Peyer's patch (tissue), 4 donors: ENCODE data around the gene MBTPS1. TPM values are rescaled to one million over a fixed set of nuclear protein-coding genes. Genes with fewer than 3 reads are reported as not detected.

Experiments used
- DNase-seq, 3 donors: peaks; one replicate each; pipeline ENCODE4 v3.0.0-alpha.2; 2017 to 2019
- H3K27ac ChIP-seq, 4 donors: fragments of 200-600 bp; sonication (generic); one replicate each; pipeline ENCODE4 v1.5.1; 2016 to 2019
- H3K27me3 ChIP-seq, 2 donors: fragments of 200-600 bp; sonication (generic); one replicate each; pipeline ENCODE4 v1.5.1; 2019
- H3K36me3 ChIP-seq, 3 donors: fragments of 200-600 bp; sonication (generic); one replicate each; pipeline ENCODE4 v1.5.1; 2016 to 2019
- H3K4me1 ChIP-seq, 4 donors: fragments of 200-600 bp; sonication (generic); one replicate each; pipeline ENCODE4 v1.5.1; 2016 to 2019
- H3K4me3 ChIP-seq, 4 donors: fragments of 200-600 bp; sonication (generic); 1 replicate in 3 of 4; 2 replicates in 1 of 4; pipeline ENCODE4 v1.5.1; 2016 to 2019; ENCODE audit warnings: mild to moderate bottlenecking in 1 of 4
- H3K9me3 ChIP-seq, 4 donors: fragments of 200-600 bp; sonication (generic); one replicate each; pipeline ENCODE4 v1.5.1; 2016 to 2019; ENCODE audit warnings: mild to moderate bottlenecking in 1 of 4
- POLR2A ChIP-seq, 2 donors: fragments of 450-650 bp; IDR thresholded peaks; one replicate each; pipeline ENCODE4 v1.5.1; 2017; ENCODE audit warnings: antibody characterized with exemption in 2 of 2, mild to moderate bottlenecking in 2 of 2, moderate library complexity in 2 of 2
- total RNA-seq, 4 donors: library from RNA; depleted of rRNA; stranded (reverse); fragments of >200 nt; gene quantifications; one replicate each; pipeline ENCODE4 v1.1.0, GENCODE V29; 2016
- TF ChIP-seq, protein P1 (sequence below), 6 experiments: fragments of 450-650 bp in 4 of 6; fragments of 200-600 bp in 2 of 6; sonication (generic) in 1 of 6; IDR thresholded peaks; one replicate each; pipeline ENCODE4 v1.5.1; 2017 to 2019; ENCODE audit warnings: antibody characterized with exemption in 6 of 6, mild to moderate bottlenecking in 3 of 6, moderate library complexity in 1 of 6

The MBTPS1 gene
- total RNA-seq, 4 donors from 2014 or later: 79.0 to 104 (median 91.7) TPM

DNA sequence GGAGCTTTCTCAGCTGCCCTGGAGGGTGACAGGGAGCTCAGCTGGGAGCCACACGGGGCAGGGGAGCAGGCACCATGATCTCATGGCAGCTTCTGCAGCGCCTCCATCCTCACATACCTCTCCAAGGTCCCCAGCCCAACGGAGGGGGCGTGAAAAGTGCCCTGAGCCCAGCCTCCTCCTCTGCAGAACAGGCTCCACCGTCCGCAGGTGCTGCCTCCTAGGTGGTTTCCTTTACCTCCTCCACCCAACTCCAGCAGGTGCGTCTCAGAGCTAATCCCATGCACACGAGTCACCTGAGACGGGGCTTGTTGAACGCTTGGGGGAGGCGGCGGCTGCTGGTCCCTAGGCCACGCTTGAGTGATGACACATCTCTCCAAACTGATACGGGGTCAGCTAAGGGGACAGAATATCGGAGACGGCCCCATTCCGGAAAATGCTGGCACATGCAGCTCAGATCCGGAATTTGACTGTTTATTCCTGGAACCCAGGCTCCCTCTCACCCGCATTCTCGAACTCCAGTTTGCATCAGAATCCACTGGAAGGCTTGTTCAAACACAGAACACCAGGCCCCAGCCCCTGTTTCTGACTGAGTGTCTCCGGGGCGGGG lies 73.8 kb downstream of the MBTPS1 start:
- no peaks in the 10 kb centered on the region for H3K4me1 ChIP-seq
- TF ChIP-seq, protein P1, sequence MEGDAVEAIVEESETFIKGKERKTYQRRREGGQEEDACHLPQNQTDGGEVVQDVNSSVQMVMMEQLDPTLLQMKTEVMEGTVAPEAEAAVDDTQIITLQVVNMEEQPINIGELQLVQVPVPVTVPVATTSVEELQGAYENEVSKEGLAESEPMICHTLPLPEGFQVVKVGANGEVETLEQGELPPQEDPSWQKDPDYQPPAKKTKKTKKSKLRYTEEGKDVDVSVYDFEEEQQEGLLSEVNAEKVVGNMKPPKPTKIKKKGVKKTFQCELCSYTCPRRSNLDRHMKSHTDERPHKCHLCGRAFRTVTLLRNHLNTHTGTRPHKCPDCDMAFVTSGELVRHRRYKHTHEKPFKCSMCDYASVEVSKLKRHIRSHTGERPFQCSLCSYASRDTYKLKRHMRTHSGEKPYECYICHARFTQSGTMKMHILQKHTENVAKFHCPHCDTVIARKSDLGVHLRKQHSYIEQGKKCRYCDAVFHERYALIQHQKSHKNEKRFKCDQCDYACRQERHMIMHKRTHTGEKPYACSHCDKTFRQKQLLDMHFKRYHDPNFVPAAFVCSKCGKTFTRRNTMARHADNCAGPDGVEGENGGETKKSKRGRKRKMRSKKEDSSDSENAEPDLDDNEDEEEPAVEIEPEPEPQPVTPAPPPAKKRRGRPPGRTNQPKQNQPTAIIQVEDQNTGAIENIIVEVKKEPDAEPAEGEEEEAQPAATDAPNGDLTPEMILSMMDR (IDR thresholded peaks at IDR 0.05): no peak
- TF ChIP-seq POLR2A (IDR thresholded peaks at IDR 0.05): no peak
- no peaks in the 10 kb centered on the region for H3K9me3 ChIP-seq
- H3K27ac ChIP-seq: no peak overlapping the region
- H3K27me3 ChIP-seq: no peaks in the 10 kb centered on the region
- H3K4me3 ChIP-seq: no peak overlapping the region
- peak in 1 of 3 donors; percentile 48 for DNase-seq
- no peaks in the 10 kb centered on the region for H3K36me3 ChIP-seq

DNA sequence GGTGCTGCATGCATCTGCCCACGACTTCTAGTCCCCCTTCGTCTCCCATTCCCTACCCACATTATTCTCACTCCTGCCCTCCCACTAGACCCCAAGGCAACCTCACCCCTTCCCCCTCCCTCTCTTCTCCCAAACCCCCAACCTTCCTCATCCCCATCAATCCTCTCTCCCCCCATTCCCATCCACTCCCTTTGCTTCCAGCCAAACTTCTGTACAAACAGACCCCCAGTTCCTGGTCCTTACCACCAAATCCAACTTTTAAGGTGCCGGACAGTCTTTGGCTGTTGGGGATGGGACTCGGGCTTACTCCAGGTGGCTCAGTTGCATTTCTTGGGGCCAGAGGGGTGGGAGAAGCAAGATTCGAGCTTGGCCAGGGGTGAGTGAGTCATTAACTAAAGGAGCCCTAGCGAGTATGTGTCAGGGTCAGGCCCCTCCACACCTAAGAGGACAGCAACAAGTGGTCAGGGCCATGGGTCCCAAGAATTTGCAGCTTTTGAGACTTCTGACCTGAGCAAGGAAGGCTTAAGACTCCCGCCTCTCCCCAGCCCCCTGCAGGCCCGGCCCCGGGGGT lies 74.3 kb downstream of the MBTPS1 start, which contains the start of gene SLC38A8:
Gene SLC38A8 (minus strand): TSS at position 488 of the 571 bp plus-strand sequence. CDS start 638 bp downstream, outside the sequence.
- TF ChIP-seq, protein P1 (IDR thresholded peaks at IDR 0.05): no peak
- no peak for TF ChIP-seq POLR2A (IDR thresholded peaks at IDR 0.05)
- no peaks in the 10 kb centered on the region for H3K27me3 ChIP-seq
- H3K4me1 ChIP-seq: no peaks in the 10 kb centered on the region
- H3K9me3 ChIP-seq: no peaks in the 10 kb centered on the region
- no peak within 1 kb of the TSS for H3K4me3 ChIP-seq
- H3K36me3 ChIP-seq: no peaks in the 10 kb centered on the region
- DNase-seq: no peak
- H3K27ac ChIP-seq: no peak within 1 kb of the TSS

DNA sequence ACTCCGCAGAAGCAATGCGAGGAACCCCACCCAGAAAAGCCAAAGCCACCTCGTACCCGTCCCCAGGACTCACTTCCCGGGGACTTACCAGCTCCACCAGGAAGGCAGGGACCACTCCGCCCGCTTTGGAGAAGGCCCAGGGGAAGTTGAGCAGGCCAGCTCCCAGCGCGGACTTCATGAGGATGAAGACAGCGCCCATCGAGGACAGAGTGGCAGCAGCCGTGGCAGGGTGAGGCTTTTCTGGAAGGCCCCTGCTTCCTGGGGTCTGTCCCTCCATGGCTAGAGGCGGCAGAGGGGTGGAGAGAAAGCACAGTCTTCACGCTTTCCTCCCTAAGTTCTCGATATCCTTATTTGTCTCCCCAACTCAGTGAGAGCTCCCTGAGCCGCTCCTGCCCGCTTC lies 74.9 kb downstream of the MBTPS1 start:
- TF ChIP-seq, protein P1 (IDR thresholded peaks at IDR 0.05): no peak
- no peak for TF ChIP-seq POLR2A (IDR thresholded peaks at IDR 0.05)
- Histone ChIP-seq H3K27ac (no peak overlapping the region), H3K27me3 (no peaks in the 10 kb centered on the region), H3K4me3 (no peak overlapping the region), H3K9me3 (no peaks in the 10 kb centered on the region), H3K36me3 (no peaks in the 10 kb centered on the region), H3K4me1 (no peaks in the 10 kb centered on the region)
- DNase-seq: no peak

DNA sequence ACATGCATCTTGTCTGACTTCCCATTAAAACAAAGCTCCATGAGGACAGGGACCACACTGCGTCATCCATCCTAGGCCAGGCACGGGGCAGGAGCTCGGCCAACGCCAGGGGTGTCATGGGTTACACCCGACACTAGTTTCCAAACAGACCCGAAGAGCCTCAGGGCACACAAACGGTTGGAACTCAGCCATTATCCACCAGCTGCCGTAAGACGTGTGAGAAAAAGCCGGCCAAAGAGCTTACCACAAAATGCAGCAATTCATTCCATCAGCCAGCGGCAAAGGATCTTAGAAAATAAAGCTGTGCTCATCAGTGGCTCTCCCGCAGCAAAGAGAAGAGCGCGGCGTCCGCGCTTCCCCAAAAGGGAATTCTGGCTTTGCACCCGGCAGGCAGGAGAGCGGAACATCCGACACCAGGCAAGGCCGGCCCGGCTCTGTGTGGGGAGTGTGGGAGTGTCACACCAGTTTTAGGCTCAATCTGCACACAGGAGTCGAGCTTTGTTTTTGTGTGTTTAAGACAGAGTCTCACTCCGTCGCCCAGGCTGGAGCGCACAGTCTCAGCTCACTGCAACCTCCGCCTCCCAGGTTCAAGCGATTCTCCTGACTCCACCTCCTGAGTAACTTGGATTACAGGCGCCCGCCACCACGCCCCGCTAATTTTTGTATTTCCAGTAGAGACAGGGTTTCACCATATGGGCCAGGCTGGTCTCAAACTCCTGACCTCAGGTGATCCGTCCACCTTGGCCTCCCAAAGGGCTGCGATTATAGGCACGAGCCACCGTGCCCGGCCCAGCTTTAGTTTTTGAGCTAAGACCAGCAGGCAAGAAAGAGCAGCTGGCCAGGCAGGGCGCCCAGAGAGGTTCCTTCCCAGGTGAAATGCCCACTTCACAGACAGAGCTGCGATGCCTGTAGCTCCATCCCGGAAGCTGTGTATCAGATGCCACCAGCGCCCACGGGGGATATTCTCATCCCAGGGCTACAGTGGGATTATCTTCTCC lies 75.6 kb downstream of the MBTPS1 start:
- H3K36me3 ChIP-seq: no peaks in the 10 kb centered on the region
- H3K4me1 ChIP-seq: no peaks in the 10 kb centered on the region
- no peak overlapping the region for H3K27ac ChIP-seq
- no peak for DNase-seq
- TF ChIP-seq, protein P1 (IDR thresholded peaks at IDR 0.05): no peak
- TF ChIP-seq POLR2A (IDR thresholded peaks at IDR 0.05): no peak
- no peaks in the 10 kb centered on the region for H3K27me3 ChIP-seq
- H3K4me3 ChIP-seq: no peak overlapping the region
- H3K9me3 ChIP-seq: no peaks in the 10 kb centered on the region

DNA sequence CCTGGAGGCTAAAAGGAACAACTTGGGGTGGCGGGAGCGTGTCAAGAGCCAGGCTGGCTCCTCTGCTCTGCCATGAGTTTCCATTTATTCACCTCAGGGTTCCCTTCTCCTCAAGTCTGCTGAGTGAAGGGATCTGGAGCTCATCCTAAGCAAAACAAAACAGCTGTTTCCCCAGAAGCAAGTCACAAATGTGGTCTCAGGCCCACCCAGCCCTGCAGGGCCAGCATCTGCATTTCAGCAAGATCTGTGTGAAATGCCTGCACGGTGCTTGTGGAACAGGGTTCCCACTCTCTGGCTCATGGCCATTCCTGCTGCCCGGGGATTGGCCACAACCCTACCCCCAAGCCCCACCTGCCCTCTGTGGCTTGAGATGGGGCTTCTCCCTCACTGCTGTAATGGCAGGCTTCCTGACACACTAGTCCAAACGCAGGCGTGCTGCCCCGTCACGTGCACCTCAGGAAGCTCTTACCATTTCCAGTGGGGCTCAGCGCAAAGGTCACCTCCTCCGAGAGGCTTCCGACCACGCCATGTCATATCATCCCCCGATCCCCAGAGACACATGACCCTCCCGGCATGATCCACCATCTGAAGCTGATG lies 76.4 kb downstream of the MBTPS1 start:
- no peak overlapping the region for H3K27ac ChIP-seq
- H3K36me3 ChIP-seq: no peaks in the 10 kb centered on the region
- H3K27me3 ChIP-seq: no peaks in the 10 kb centered on the region
- no peaks in the 10 kb centered on the region for H3K4me1 ChIP-seq
- no peak overlapping the region for H3K4me3 ChIP-seq
- DNase-seq: no peak
- TF ChIP-seq, protein P1 (IDR thresholded peaks at IDR 0.05): no peak
- TF ChIP-seq POLR2A (IDR thresholded peaks at IDR 0.05): no peak
- no peaks in the 10 kb centered on the region for H3K9me3 ChIP-seq
